ELR (cell line): ENCODE results near the gene NUB1.
A peak's percentile ranks its signal among the peaks of the same experiment; 100 is the strongest.

Experiments used
- DNase-seq: peaks from one replicate; pipeline ENCODE4 v3.0.0-alpha.2; 2015; ENCODE audit warnings: low read depth

The NUB1 gene

GRCh38 chr7:151423936-151424335, 82.3 kb downstream of the NUB1 start:
- no peak for DNase-seq

GRCh38 chr7:151424799-151425198, 83.2 kb downstream of the NUB1 start:
- no peak for DNase-seq

- peak; percentile 48 for DNase-seq
Observed at GRCh38 chr7:151425670-151426440, 84.2 kb downstream of the NUB1 start.

GRCh38 chr7:151426441-151426903, 84.9 kb downstream of the NUB1 start:
- DNase-seq: peak; percentile 81

- DNase-seq: no peak
Observed at GRCh38 chr7:151426904-151427704, 85.5 kb downstream of the NUB1 start.

- no peak for DNase-seq
Observed at GRCh38 chr7:151427705-151428377, 86.2 kb downstream of the NUB1 start.
